Heart right ventricle (tissue), 16 donors: Measurements from ENCODE around the gene GUK1. TPM values are rescaled to one million over a fixed set of nuclear protein-coding genes. Genes with fewer than 3 reads are reported as not detected.
A peak's percentile ranks its signal among the peaks of the same experiment; 100 is the strongest.

Experiments
- ATAC-seq, 8 donors: fragments of 200-7000 bp; cut with Tn5 transposase; one replicate each; pipeline ENCODE4 v1.9.1; 2020; ENCODE audit warnings: mild to moderate bottlenecking in 8 of 8, moderate library complexity in 8 of 8, moderate number of reproducible peaks in 1 of 8
- DNase-seq, 2 donors: peaks; one replicate each; pipeline ENCODE4 v3.0.0-alpha.2; 2020
- H3K27ac ChIP-seq, 10 donors: fragments of 200-600 bp; sonication (generic) in 2 of 10; one replicate each; pipeline versions ENCODE4 v1.5.0 to v1.8.0; 2020 to 2022; ENCODE audit warnings: mild to moderate bottlenecking in 3 of 10
- H3K27me3 ChIP-seq, 7 donors: fragments of 200-600 bp; one replicate each; pipeline ENCODE4 v1.8.0; 2021 to 2022; ENCODE audit warnings: mild to moderate bottlenecking in 2 of 7
- H3K36me3 ChIP-seq, 9 donors: fragments of 200-600 bp; sonication (generic) in 1 of 9; one replicate each; pipeline versions ENCODE4 v1.5.0 to v1.8.0; 2020 to 2022; ENCODE audit warnings: mild to moderate bottlenecking in 2 of 9
- H3K4me1 ChIP-seq, 9 donors: fragments of 200-600 bp; sonication (generic) in 1 of 9; one replicate each; pipeline versions ENCODE4 v1.5.0 to v1.8.0; 2020 to 2022; ENCODE audit warnings: mild to moderate bottlenecking in 4 of 9
- H3K4me3 ChIP-seq, 10 donors: fragments of 200-600 bp; sonication (generic) in 2 of 10; one replicate each; pipeline versions ENCODE4 v1.5.0 to v1.8.0; 2020 to 2022; ENCODE audit warnings: mild to moderate bottlenecking in 7 of 10, moderate library complexity in 2 of 10
- H3K9me3 ChIP-seq, 11 donors: fragments of 200-600 bp in 10 of 11; sonication (generic) in 2 of 11; one replicate each; pipeline versions ENCODE4 v1.5.0 to v1.8.0; 2013 to 2022; ENCODE audit warnings: mild to moderate bottlenecking in 2 of 11, control low read depth in 1 of 11, moderate library complexity in 1 of 11
- WGBS, 2 donors: extraction: QIAGEN DNeasy Blood & Tissue Kit; methylation state at CpG; one replicate each; pipeline ENCODE4 v1.1.7; 2013; ENCODE audit warnings: inconsistent platforms in 1 of 2; 5-methylcytosine and 5-hydroxymethylcytosine counted together
- intact Hi-C, 10 donors: fragments of 100-400 bp; cut with DNase I; formaldehyde crosslinking; loops; one replicate each; pipeline versions ENCODE4 v1.11.1 to v1.14.2; 2022
- polyA plus RNA-seq, 2 donors: library from polyadenylated mRNA; stranded (reverse); fragments of 200-250 nt; gene quantifications; one replicate each; pipeline ENCODE4 v1.2.3, GENCODE V29; 2013
- total RNA-seq, 10 donors: library from RNA; stranded (reverse); fragmentation: NEBNext Ultra II Directional in 3 of 10; extraction: Animal tissue kit (Norgen Biotek cat#: 25700) in 3 of 10; gene quantifications; one replicate each; pipeline versions ENCODE4 v1.2.1 to v1.2.4, GENCODE V29; 2021 to 2023
- TF ChIP-seq, protein P1 (sequence below), 9 donors: fragments of 200-600 bp; sonication (generic) in 2 of 9; IDR thresholded peaks; one replicate each; pipeline versions ENCODE4 v1.5.0 to v1.8.0; 2021 to 2022; ENCODE audit warnings: antibody characterized with exemption in 9 of 9, mild to moderate bottlenecking in 5 of 9, moderate library complexity in 1 of 9
- donor health status: Arrhythmogenic right ventricular cardiomyopathy.
- donor health status: ischemic (EF 13 %, LVEDD 7.1; RV severe dilation, severe dysfunction).
- donor health status: healthy with polysubstance abuse.
- donor health status: DM: no; HTN: yes; CAD: no.
- donor health status: DM: no; HTN: no; CAD: no.
- donor health status: ischemic (EF 25% LVEDD 6.9; RV normal size, moderate dysfunction).
- donor health status: ischemic (EF 25% LVEDD 5.7; RV mildly dilated, moderate dysfunction).
- donor health status: healthy.
- donor health status: DM: yes; HTN: yes; CAD: no.
- donor health status: Ischemic cardiomyopathy.
- donor health status: ischemic (EF 35%, LVEDD 5.7; RV mildly dilated, moderate dysfunction).
- donor health status: nonischemic (EF 11% LVEDD 7.7; RV severe dilation, severe dysfunction).
- donor health status: DM: yes; HTN: yes; CAD: no.
- donor health status: PGD.
- donor health status: ischemic (EF 29% LVEDD 5.4; RV normal size, mild dysfunction).
- donor health status: nonischemic (EF 23%, LVEDD 6.1; RV moderate dilation, normal function).

Gene GUK1
- total and polyA plus RNA-seq, 12 donors = 121 to 474 (median 169) TPM

DNA sequence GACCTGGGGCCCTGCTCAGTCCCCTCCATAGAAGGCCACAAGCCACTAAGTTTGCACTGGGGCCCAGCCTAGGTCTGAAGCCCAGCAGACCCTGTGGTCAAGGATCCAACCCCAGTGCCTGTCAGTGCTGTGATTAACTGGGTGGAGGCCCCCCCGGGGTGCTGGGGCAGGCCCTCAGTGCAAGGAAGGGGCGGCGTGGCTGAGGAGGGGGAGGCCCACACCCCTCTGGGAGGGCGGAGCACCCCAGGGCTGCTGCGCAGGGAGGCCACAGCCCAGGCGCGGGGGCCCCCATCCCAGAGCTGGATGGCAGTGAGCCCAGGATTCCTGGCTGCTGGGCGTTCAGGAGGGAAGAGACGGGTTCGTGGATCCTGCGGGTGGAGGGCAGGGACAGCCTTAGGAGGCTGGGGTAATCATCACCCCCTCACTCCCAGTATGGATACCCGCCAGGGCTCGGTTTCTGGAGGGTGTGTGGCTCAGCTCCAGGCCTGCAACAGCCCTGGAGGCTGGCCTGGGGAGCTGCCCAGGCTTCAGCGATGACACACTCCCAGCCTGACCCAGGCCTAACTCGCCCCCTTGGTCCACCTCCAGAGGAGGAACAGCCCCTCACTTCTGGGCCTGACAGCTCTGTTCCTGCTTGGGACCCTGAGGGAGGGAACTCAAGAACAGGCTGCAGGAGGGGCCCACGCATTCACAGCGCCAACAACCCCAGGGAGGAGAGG is 10.5 kb downstream of the GUK1 start:
- Histone ChIP-seq H3K4me3 (peak overlapping the region in 8 of 10 donors; percentile 21 to 49 (median 44)), H3K27me3 (no peaks in the 10 kb centered on the region), H3K36me3 (peaks cover 0 to 45% (median 5%) of the 10 kb centered on the region in 9 donors), H3K4me1 (peaks cover 31 to 65% (median 44%) of the 10 kb centered on the region in 9 donors), H3K9me3 (no peaks in the 10 kb centered on the region), H3K27ac (peak overlapping the region; percentile 67 to 91 (median 85))
- 12 to 18% methylated on average over 17 of the region's 17 CpGs for WGBS, 2 donors
- DNase-seq (peak; percentile 64 to 70), ATAC-seq (peak; percentile 60 to 71 (median 64))
- TF ChIP-seq, protein P1, sequence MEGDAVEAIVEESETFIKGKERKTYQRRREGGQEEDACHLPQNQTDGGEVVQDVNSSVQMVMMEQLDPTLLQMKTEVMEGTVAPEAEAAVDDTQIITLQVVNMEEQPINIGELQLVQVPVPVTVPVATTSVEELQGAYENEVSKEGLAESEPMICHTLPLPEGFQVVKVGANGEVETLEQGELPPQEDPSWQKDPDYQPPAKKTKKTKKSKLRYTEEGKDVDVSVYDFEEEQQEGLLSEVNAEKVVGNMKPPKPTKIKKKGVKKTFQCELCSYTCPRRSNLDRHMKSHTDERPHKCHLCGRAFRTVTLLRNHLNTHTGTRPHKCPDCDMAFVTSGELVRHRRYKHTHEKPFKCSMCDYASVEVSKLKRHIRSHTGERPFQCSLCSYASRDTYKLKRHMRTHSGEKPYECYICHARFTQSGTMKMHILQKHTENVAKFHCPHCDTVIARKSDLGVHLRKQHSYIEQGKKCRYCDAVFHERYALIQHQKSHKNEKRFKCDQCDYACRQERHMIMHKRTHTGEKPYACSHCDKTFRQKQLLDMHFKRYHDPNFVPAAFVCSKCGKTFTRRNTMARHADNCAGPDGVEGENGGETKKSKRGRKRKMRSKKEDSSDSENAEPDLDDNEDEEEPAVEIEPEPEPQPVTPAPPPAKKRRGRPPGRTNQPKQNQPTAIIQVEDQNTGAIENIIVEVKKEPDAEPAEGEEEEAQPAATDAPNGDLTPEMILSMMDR (IDR thresholded peaks at IDR 0.05) = no peak
- intact Hi-C loops = no loop called here

DNA sequence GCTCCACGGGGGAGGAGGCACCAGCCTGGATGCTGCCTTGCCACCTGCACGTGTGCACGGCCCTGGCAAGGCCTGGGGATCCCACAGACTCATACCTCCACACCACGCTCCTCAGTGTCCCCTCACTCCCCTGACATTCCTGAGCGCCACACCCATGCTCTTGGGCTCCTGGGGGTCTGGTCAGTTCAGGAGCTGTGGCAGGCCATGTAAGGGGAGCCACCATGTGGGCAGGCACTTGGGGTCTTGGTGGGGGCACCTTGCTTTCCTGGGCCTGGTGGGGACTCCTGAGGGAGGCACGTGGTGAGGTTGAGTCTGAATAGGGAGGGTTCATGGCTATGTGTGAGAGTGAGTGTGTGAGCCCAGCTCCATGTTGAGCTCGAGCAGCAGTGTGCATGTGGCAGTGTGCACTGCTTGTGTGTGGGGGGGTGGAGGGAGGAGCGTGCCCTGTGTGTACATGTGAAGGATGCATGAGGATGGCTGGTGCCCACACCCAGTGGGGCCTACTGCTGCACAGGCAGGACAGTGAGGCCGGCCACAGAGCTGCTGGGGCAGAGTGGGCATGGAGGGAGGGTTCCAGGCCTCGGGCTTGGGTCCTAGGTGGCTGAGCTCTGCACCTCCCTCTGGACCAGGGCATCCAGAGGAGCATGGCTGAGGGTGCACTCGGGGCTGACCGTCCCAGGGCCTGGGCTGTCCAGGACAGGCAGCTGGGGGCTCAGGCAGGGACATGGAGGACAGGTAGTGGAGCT is 11.3 kb downstream of the GUK1 start:
- ATAC-seq (peak in 2 of 8 donors; percentile 1 to 2), DNase-seq (peak in 1 of 2 donors; percentile 19)
- no peaks in the 10 kb centered on the region for H3K27me3 ChIP-seq
- peaks cover 0 to 37% (median 5%) of the 10 kb centered on the region in 9 donors for H3K36me3 ChIP-seq
- no peaks in the 10 kb centered on the region for H3K9me3 ChIP-seq
- TF ChIP-seq, protein P1 (IDR thresholded peaks at IDR 0.05) = no peak
- H3K27ac ChIP-seq = peak overlapping the region in 9 of 10 donors; percentile 67 to 91 (median 86)
- H3K4me3 ChIP-seq = peak overlapping the region in 6 of 10 donors; percentile 21 to 49 (median 47)
- intact Hi-C loops = no loop called here
- H3K4me1 ChIP-seq = peaks cover 31 to 63% (median 44%) of the 10 kb centered on the region in 9 donors
- 62 to 66% methylated on average over 12 of the region's 12 CpGs for WGBS, 2 donors

DNA sequence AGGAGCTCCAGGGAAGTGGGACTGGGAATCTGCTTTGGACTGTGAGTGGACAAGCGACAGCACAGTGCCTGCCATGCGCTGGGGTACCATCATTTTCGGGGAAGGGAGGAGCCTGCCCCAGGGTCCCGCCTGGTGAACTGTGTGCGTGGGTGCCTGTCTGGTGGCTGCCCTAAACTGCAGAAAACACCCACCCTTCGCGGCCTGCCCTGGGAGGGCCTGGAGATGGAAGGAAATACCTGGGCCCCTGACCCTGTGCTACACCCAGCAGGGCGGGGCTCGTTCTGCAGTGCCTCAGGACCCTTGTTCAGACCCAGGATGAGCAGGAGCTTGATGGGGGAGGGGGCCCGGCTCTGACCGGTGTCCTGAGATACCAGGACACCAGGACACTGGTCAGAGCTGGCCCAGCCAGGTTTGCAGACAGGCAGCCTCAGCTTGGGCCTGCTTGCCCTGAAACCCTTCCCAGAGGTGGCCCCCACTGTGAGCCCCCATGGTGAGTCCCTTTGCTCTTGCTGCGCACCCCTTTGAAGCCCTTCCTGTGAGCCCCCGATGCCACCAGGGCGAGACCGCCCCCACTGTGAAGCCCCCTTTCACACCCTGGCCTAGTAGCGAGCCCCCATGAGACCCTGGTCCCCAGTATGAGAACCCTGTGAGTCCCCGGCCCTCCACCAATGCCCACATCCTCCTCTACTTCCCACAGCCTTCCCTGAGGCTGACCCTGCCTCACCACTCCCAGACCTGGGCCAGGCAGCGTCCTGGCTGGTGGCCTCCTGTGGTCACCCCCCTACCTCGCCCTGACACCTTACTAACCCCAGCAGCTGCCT is 12.2 kb downstream of the GUK1 start:
- no peaks in the 10 kb centered on the region for H3K9me3 ChIP-seq
- TF ChIP-seq, protein P1 (IDR thresholded peaks at IDR 0.05) = no peak
- peaks cover 31 to 60% (median 44%) of the 10 kb centered on the region in 9 donors for H3K4me1 ChIP-seq
- peak overlapping the region in 3 of 10 donors; percentile 83 to 91 (median 87) for H3K27ac ChIP-seq
- H3K36me3 ChIP-seq = peaks cover 0 to 28% (median 3%) of the 10 kb centered on the region in 9 donors
- ATAC-seq = no peak
- no peaks in the 10 kb centered on the region for H3K27me3 ChIP-seq
- intact Hi-C loops = no loop called here
- WGBS, 2 donors = 90% methylated on average over 19 of the region's 19 CpGs
- DNase-seq = no peak
- H3K4me3 ChIP-seq = no peak overlapping the region

DNA sequence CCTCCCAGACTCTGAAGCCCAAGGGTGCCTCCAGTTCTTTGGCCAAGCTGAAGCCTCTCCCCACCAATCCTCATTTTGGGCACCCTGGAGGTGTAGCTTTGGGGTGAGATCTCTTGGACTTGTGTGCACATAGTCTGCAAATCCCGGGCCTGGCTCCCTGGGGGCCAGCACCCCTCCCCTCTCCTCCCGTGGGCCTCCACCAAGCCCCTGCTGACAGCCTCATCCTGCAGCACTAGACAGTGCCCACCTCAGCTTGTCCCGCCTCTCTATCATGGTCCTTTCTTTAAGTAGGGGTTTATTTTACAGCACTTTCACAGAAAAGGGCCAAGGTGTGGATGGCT is 12.8 kb downstream of the GUK1 start:
- Histone ChIP-seq H3K27me3 (no peaks in the 10 kb centered on the region), H3K4me1 (peaks cover 31 to 55% (median 42%) of the 10 kb centered on the region in 9 donors), H3K36me3 (peaks cover 0 to 22% (median 0%) of the 10 kb centered on the region in 9 donors), H3K9me3 (no peaks in the 10 kb centered on the region), H3K27ac (no peak overlapping the region), H3K4me3 (no peak overlapping the region)
- intact Hi-C loops = no loop called here
- 68 to 82% methylated on average over 3 of the region's 3 CpGs for whole genome bisulfite sequencing, 2 donors
- DNase-seq (no peak), ATAC-seq (no peak)
- TF ChIP-seq, protein P1 (IDR thresholded peaks at IDR 0.05) = no peak
